ENCODE data around the gene ECT2. TPM values are rescaled to one million over a fixed set of nuclear protein-coding genes. Genes with fewer than 3 reads are reported as not detected.

Gene ECT2
- total and polyA plus RNA-seq, 2 of the 8 experiments (the other 6 are each of a cell fraction or from before 2014, with no cell fraction given) = 19.5 to 88.7 TPM

DNA sequence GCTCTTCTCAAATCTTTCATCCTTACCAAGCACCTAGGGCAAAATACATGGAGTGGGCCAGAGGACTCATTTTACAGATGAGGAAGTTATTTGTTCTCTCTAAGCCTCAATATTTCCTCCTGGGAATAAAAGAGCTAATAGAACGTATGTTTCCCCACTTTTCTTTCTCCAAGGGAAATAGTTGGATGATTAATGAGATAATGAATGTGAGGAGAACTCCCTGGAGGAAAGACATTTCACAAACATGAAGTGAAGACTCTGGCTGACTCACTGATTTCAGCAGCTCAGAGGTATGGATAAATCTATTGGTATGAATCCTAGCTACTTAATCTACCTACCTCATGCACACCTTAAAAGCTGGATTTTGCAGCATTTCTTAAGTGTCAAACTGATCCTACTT lies 98.4 kb downstream of the ECT2 start (continued):
- no peak for TF ChIP-seq CTBP2 (IDR thresholded peaks at IDR 0.05; ENCODE audit: borderline replicate concordance, insufficient read depth, insufficient read length, low read length)
